CD8-positive, alpha-beta memory T cell (primary cell): Measurements from ENCODE around the gene PKD2. TPM values are rescaled to one million over a fixed set of nuclear protein-coding genes. Genes with fewer than 3 reads are reported as not detected.

Experiments used
- CTCF ChIA-PET: fragments of 350-600 bp; sonication (Branson Sonifier 250); formaldehyde crosslinking; loops from one replicate; lab custom pipeline; 2021; ENCODE audit warnings: antibody characterized with exemption; lab: Charles Lee
- POLR2A ChIA-PET: fragments of 350-600 bp; sonication (Branson Sonifier 250); formaldehyde crosslinking; loops from one replicate; lab custom pipeline; 2021; ENCODE audit warnings: antibody characterized with exemption; lab: Charles Lee
- DNase-seq, 5 donors: peaks; one replicate each; pipeline versions ENCODE4 v3.0.0 to v3.0.0-alpha.2; 2020 to 2022; ENCODE audit warnings: mixed read lengths in 1 of 5
- H3K27ac ChIP-seq: one replicate; pipeline ENCODE4 v1.7.0; 2013; ENCODE audit warnings: low read depth, mild to moderate bottlenecking, low read length, moderate library complexity
- H3K27me3 ChIP-seq: 2 replicates; pipeline ENCODE4 v1.7.0; 2013; ENCODE audit warnings: low read length, mild to moderate bottlenecking; ENCODE audit not compliant: insufficient read depth, poor library complexity, severe bottlenecking
- H3K36me3 ChIP-seq: 2 replicates; pipeline ENCODE4 v1.7.0; 2013; ENCODE audit warnings: mild to moderate bottlenecking, low read length, moderate library complexity; ENCODE audit not compliant: insufficient read depth
- H3K4me1 ChIP-seq: 2 replicates; pipeline ENCODE4 v1.7.0; 2013; ENCODE audit warnings: mild to moderate bottlenecking, low read length, moderate library complexity; ENCODE audit not compliant: insufficient read depth
- H3K4me3 ChIP-seq: 2 replicates; pipeline ENCODE4 v1.7.0; 2013; ENCODE audit warnings: mild to moderate bottlenecking, low read length
- H3K9me3 ChIP-seq: 2 replicates; pipeline ENCODE4 v1.7.0; 2013; ENCODE audit warnings: mild to moderate bottlenecking, low read length
- H3K27ac Mint-ChIP-seq, 8 donors: one replicate each; pipeline ENCODE4 v1.8.0; 2020 to 2021; ENCODE audit warnings: mixed read lengths in 8 of 8, mild to moderate bottlenecking in 6 of 8, inconsistent platforms in 3 of 8, moderate library complexity in 3 of 8
- H3K27me3 Mint-ChIP-seq, 2 donors: one replicate each; pipeline ENCODE4 v1.8.0; 2020 to 2021; ENCODE audit warnings: mixed read lengths in 2 of 2, mild to moderate bottlenecking in 1 of 2, moderate library complexity in 1 of 2
- H3K36me3 Mint-ChIP-seq, 3 donors: one replicate each; pipeline ENCODE4 v1.8.0; 2020 to 2021; ENCODE audit warnings: mixed read lengths in 3 of 3, inconsistent platforms in 1 of 3, mild to moderate bottlenecking in 1 of 3
- H3K4me1 Mint-ChIP-seq, 3 donors: one replicate each; pipeline ENCODE4 v1.8.0; 2020 to 2021; ENCODE audit warnings: mixed read lengths in 3 of 3, inconsistent platforms in 1 of 3, mild to moderate bottlenecking in 1 of 3
- H3K4me3 Mint-ChIP-seq, 7 donors: one replicate each; pipeline ENCODE4 v1.8.0; 2020 to 2021; ENCODE audit warnings: mixed read lengths in 7 of 7, mild to moderate bottlenecking in 6 of 7, moderate library complexity in 4 of 7, inconsistent platforms in 2 of 7
- H3K9me3 Mint-ChIP-seq, 5 donors: one replicate each; pipeline ENCODE4 v1.8.0; 2020 to 2022; ENCODE audit warnings: mixed read lengths in 5 of 5, mild to moderate bottlenecking in 3 of 5, moderate library complexity in 2 of 5, inconsistent platforms in 1 of 5
- polyA plus RNA-seq: library from polyadenylated mRNA; unstranded; fragments of 300-500 nt; fragmentation: Illumina TruSeq; gene quantifications from one replicate; pipeline ENCODE4 v1.2.3, GENCODE V29; 2021
- total RNA-seq, 2 experiments: library from RNA; stranded (reverse); gene quantifications; one replicate each; pipeline ENCODE4 v1.2.3, GENCODE V29; 2021

The PKD2 gene
- total and polyA plus RNA-seq, 3 experiments from 2014 or later, result 4.9 to 8.3 (median 7.1) TPM

- H3K9me3 ChIP-seq, result no peaks in the 10 kb centered on the region
- Mint-ChIP-seq H3K4me1 (peaks cover 37 to 45% (median 44%) of the 10 kb centered on the region in 3 donors), H3K27ac (peak overlapping the region in 5 of 8 donors; percentile 57 to 94 (median 78)), H3K4me3 (peak overlapping the region; percentile 88 to 96 (median 93)), H3K9me3 (no peaks in the 10 kb centered on the region), H3K36me3 (peaks cover 0 to 6% (median 2%) of the 10 kb centered on the region in 3 donors), H3K27me3 (peaks cover 2 to 4% of the 10 kb centered on the region in 2 donors)
- H3K36me3 ChIP-seq, result no peaks in the 10 kb centered on the region
- no peak for DNase-seq
- CTCF ChIA-PET, result no interaction called here
- peak overlapping the region; percentile 64 for H3K4me3 ChIP-seq
- no peaks in the 10 kb centered on the region for H3K27me3 ChIP-seq
- no peak overlapping the region for H3K27ac ChIP-seq
- POLR2A ChIA-PET, result no interaction called here
- H3K4me1 ChIP-seq, result peaks cover 6% of the 10 kb centered on the region
Measured at GRCh38 chr4:88008743-88009171, 1.3 kb downstream of the PKD2 start.

GRCh38 chr4:88009871-88010270 is 2.4 kb downstream of the PKD2 start:
- peaks cover 0 to 6% (median 2%) of the 10 kb centered on the region in 3 donors for H3K36me3 Mint-ChIP-seq
- ChIA-PET CTCF (interaction anchor here (1.1 to 1.4 kb wide), 3 partner anchors 13 to 36 kb away, joined by 3 to 4 read pairs (median 3); no protein-coding TSS in a partner anchor), POLR2A (no interaction called here)
- Histone ChIP-seq H3K4me1 (peaks cover 6% of the 10 kb centered on the region), H3K36me3 (no peaks in the 10 kb centered on the region), H3K27ac (no peak overlapping the region), H3K27me3 (no peaks in the 10 kb centered on the region), H3K9me3 (no peaks in the 10 kb centered on the region), H3K4me3 (no peak overlapping the region)
- DNase-seq, result no peak
- H3K4me1 Mint-ChIP-seq, result peaks cover 37 to 50% (median 44%) of the 10 kb centered on the region in 3 donors
- H3K27ac Mint-ChIP-seq, result no peak overlapping the region
- no peak overlapping the region for H3K4me3 Mint-ChIP-seq
- H3K27me3 Mint-ChIP-seq, result peaks cover 2 to 4% of the 10 kb centered on the region in 2 donors
- no peaks in the 10 kb centered on the region for H3K9me3 Mint-ChIP-seq

- Histone ChIP-seq H3K27me3 (no peaks in the 10 kb centered on the region), H3K27ac (no peak overlapping the region), H3K36me3 (no peaks in the 10 kb centered on the region), H3K4me1 (peaks cover 6% of the 10 kb centered on the region), H3K4me3 (no peak overlapping the region), H3K9me3 (no peaks in the 10 kb centered on the region)
- H3K9me3 Mint-ChIP-seq, result no peaks in the 10 kb centered on the region
- H3K27ac Mint-ChIP-seq, result peak overlapping the region in 2 of 8 donors; percentile 2 to 29
- ChIA-PET POLR2A (no interaction called here), CTCF (interaction anchor here (1.4 kb wide), 1 partner anchor 11 kb away, joined by 4 read pairs; no protein-coding TSS in a partner anchor)
- no peak for DNase-seq
- peaks cover 0 to 6% (median 2%) of the 10 kb centered on the region in 3 donors for H3K36me3 Mint-ChIP-seq
- H3K4me1 Mint-ChIP-seq, result peaks cover 37 to 52% (median 44%) of the 10 kb centered on the region in 3 donors
- peak overlapping the region in 1 of 7 donors; percentile 8 for H3K4me3 Mint-ChIP-seq
- peaks cover 2 to 4% of the 10 kb centered on the region in 2 donors for H3K27me3 Mint-ChIP-seq
Measured at GRCh38 chr4:88010966-88011365, 3.5 kb downstream of the PKD2 start.

- ChIA-PET CTCF (no interaction called here), POLR2A (no interaction called here)
- H3K9me3 Mint-ChIP-seq, result no peaks in the 10 kb centered on the region
- H3K4me1 ChIP-seq, result peaks cover 6% of the 10 kb centered on the region
- H3K36me3 Mint-ChIP-seq, result peaks cover 0 to 4% (median 2%) of the 10 kb centered on the region in 3 donors
- no peaks in the 10 kb centered on the region for H3K36me3 ChIP-seq
- H3K4me3 Mint-ChIP-seq, result no peak overlapping the region
- peaks cover 28 to 46% (median 32%) of the 10 kb centered on the region in 3 donors for H3K4me1 Mint-ChIP-seq
- no peak overlapping the region for H3K4me3 ChIP-seq
- no peak overlapping the region for H3K27ac ChIP-seq
- H3K27me3 Mint-ChIP-seq, result no peaks in the 10 kb centered on the region
- H3K27ac Mint-ChIP-seq, result no peak overlapping the region
- no peaks in the 10 kb centered on the region for H3K9me3 ChIP-seq
- H3K27me3 ChIP-seq, result no peaks in the 10 kb centered on the region
- DNase-seq, result no peak
Measured at GRCh38 chr4:88012647-88013046, 5.2 kb downstream of the PKD2 start.

- no peak overlapping the region for H3K4me3 Mint-ChIP-seq
- no peaks in the 10 kb centered on the region for H3K27me3 Mint-ChIP-seq
- Histone ChIP-seq H3K36me3 (no peaks in the 10 kb centered on the region), H3K4me3 (no peak overlapping the region), H3K4me1 (no peaks in the 10 kb centered on the region), H3K27me3 (no peaks in the 10 kb centered on the region), H3K9me3 (no peaks in the 10 kb centered on the region), H3K27ac (no peak overlapping the region)
- POLR2A ChIA-PET, result no interaction called here
- peaks cover 16 to 38% (median 20%) of the 10 kb centered on the region in 3 donors for H3K4me1 Mint-ChIP-seq
- H3K27ac Mint-ChIP-seq, result no peak overlapping the region
- CTCF ChIA-PET, result interaction anchor here (1.3 kb wide), 1 partner anchor 13 kb away, joined by 4 read pairs; no protein-coding TSS in a partner anchor
- no peaks in the 10 kb centered on the region for H3K9me3 Mint-ChIP-seq
- H3K36me3 Mint-ChIP-seq, result peaks cover 0 to 4% (median 1%) of the 10 kb centered on the region in 3 donors
- DNase-seq, result no peak
Measured at GRCh38 chr4:88014386-88014905, 7.0 kb downstream of the PKD2 start.

GRCh38 chr4:88015659-88016295 is 8.3 kb downstream of the PKD2 start:
- Histone ChIP-seq H3K4me1 (no peaks in the 10 kb centered on the region), H3K9me3 (no peaks in the 10 kb centered on the region), H3K36me3 (no peaks in the 10 kb centered on the region), H3K27ac (no peak overlapping the region), H3K27me3 (no peaks in the 10 kb centered on the region), H3K4me3 (no peak overlapping the region)
- ChIA-PET CTCF (no interaction called here), POLR2A (no interaction called here)
- no peaks in the 10 kb centered on the region for H3K9me3 Mint-ChIP-seq
- DNase-seq, result no peak
- peaks cover 10 to 31% (median 12%) of the 10 kb centered on the region in 3 donors for H3K4me1 Mint-ChIP-seq
- no peak overlapping the region for H3K4me3 Mint-ChIP-seq
- peaks cover 0 to 9% (median 7%) of the 10 kb centered on the region in 3 donors for H3K36me3 Mint-ChIP-seq
- no peak overlapping the region for H3K27ac Mint-ChIP-seq
- no peaks in the 10 kb centered on the region for H3K27me3 Mint-ChIP-seq

- Mint-ChIP-seq H3K36me3 (peaks cover 3 to 18% (median 12%) of the 10 kb centered on the region in 3 donors), H3K4me1 (peaks cover under 1 to 18% (median 7%) of the 10 kb centered on the region in 3 donors), H3K4me3 (no peak overlapping the region), H3K9me3 (no peaks in the 10 kb centered on the region), H3K27me3 (no peaks in the 10 kb centered on the region), H3K27ac (no peak overlapping the region)
- no peaks in the 10 kb centered on the region for H3K4me1 ChIP-seq
- ChIA-PET POLR2A (no interaction called here), CTCF (no interaction called here)
- no peaks in the 10 kb centered on the region for H3K36me3 ChIP-seq
- no peak for DNase-seq
- no peaks in the 10 kb centered on the region for H3K27me3 ChIP-seq
- H3K27ac ChIP-seq, result no peak overlapping the region
- no peak overlapping the region for H3K4me3 ChIP-seq
- H3K9me3 ChIP-seq, result no peaks in the 10 kb centered on the region
Measured at GRCh38 chr4:88017516-88018297, 10.3 kb downstream of the PKD2 start.
